Skin of body (tissue), 2 donors: ENCODE results near the gene MLEC. TPM values are rescaled to one million over a fixed set of nuclear protein-coding genes. Genes with fewer than 3 reads are reported as not detected.

ENCODE experiments used
- DNase-seq: peaks from one replicate; lab custom pipeline; 2025; lab: John Stamatoyannopoulos, UW
- total RNA-seq: library from RNA; depleted of rRNA; stranded (reverse); fragments of >200 nt; gene quantifications from one replicate; pipeline ENCODE4 v1.2.3, GENCODE V29; 2014

MLEC gene
- total RNA-seq, 1 donor from 2014 or later, result 53.9 TPM

GRCh38 chr12:120690978-120691377, 4.0 kb downstream of the MLEC start:
- no peak for DNase-seq

- DNase-seq, result no peak
Observed at GRCh38 chr12:120692524-120693033, 5.6 kb downstream of the MLEC start.

- no peak for DNase-seq
Observed at GRCh38 chr12:120693848-120694247, 6.9 kb downstream of the MLEC start.

- DNase-seq, result no peak
Observed at GRCh38 chr12:120696626-120697025, 9.7 kb downstream of the MLEC start.

- DNase-seq, result no peak
Observed at GRCh38 chr12:120697344-120697743, 10.4 kb downstream of the MLEC start.

- no peak for DNase-seq
Observed at GRCh38 chr12:120698665-120699064, 11.7 kb downstream of the MLEC start.

- DNase-seq, result no peak
Observed at GRCh38 chr12:120699553-120699952, 12.6 kb downstream of the MLEC start.

GRCh38 chr12:120700886-120701285, 13.9 kb downstream of the MLEC start:
- no peak for DNase-seq

- no peak for DNase-seq
Observed at GRCh38 chr12:120702637-120703036, 15.7 kb downstream of the MLEC start.

- DNase-seq, result no peak
Observed at GRCh38 chr12:120703311-120703942, 16.5 kb downstream of the MLEC start.

GRCh38 chr12:120705618-120706017, 18.7 kb downstream of the MLEC start:
- no peak for DNase-seq

GRCh38 chr12:120706029-120706428, 19.1 kb downstream of the MLEC start:
- DNase-seq, result no peak

GRCh38 chr12:120708651-120709050, 21.7 kb downstream of the MLEC start:
- no peak for DNase-seq

- peak; percentile 23 for DNase-seq
Observed at GRCh38 chr12:120710031-120710804, 23.3 kb downstream of the MLEC start, which contains the start of gene UNC119B. UNC119B (plus strand) TSS chr12:120710458; CDS start chr12:120710475, 17 bp downstream.

- no peak for DNase-seq
Observed at GRCh38 chr12:120710805-120711296, 23.9 kb downstream of the MLEC start.

- no peak for DNase-seq
Observed at GRCh38 chr12:120711411-120711810, 24.5 kb downstream of the MLEC start.

- no peak for DNase-seq
Observed at GRCh38 chr12:120712610-120713009, 25.7 kb downstream of the MLEC start.

GRCh38 chr12:120713861-120714482, 27.0 kb downstream of the MLEC start:
- peak; percentile 52 for DNase-seq

- DNase-seq, result no peak
Observed at GRCh38 chr12:120718055-120718454, 31.1 kb downstream of the MLEC start.

- no peak for DNase-seq
Observed at GRCh38 chr12:120719072-120719471, 32.1 kb downstream of the MLEC start.

GRCh38 chr12:120719496-120720233, 32.7 kb downstream of the MLEC start:
- no peak for DNase-seq
